Mesenchymal stem cell (in vitro differentiated cells and primary cell): ENCODE measurements around the gene RTN4IP1.

Source experiments
- DNase-seq: peaks from one replicate; pipeline ENCODE4 v3.0.0-alpha.2; 2013
- H2AFZ ChIP-seq: one replicate; pipeline ENCODE4 v1.6.1; 2013; ENCODE audit warnings: low read depth, mild to moderate bottlenecking, control low read depth, inconsistent platforms, low read length, moderate library complexity
- H2AK5ac ChIP-seq: 2 replicates; pipeline ENCODE4 v1.6.1; 2013; ENCODE audit warnings: low read length, moderate library complexity, mild to moderate bottlenecking, inconsistent platforms; ENCODE audit not compliant: severe bottlenecking
- H2BK120ac ChIP-seq: one replicate; pipeline ENCODE4 v1.6.1; 2013; ENCODE audit warnings: low read depth, mild to moderate bottlenecking, inconsistent platforms, low read length, moderate library complexity
- H2BK12ac ChIP-seq, 2 experiments: one replicate each; pipeline ENCODE4 v1.6.1; 2013; ENCODE audit warnings: inconsistent platforms in 2 of 2, low read length in 2 of 2, mild to moderate bottlenecking in 2 of 2, moderate library complexity in 2 of 2, control low read depth in 1 of 2
- H2BK15ac ChIP-seq: one replicate; pipeline ENCODE4 v1.6.1; 2013; ENCODE audit warnings: mild to moderate bottlenecking, low read depth, inconsistent platforms; ENCODE audit not compliant: poor library complexity, severe bottlenecking
- H2BK5ac ChIP-seq: 2 replicates; pipeline ENCODE4 v1.6.1; 2013; ENCODE audit warnings: low read depth, mild to moderate bottlenecking, low read length, control low read depth, inconsistent platforms; ENCODE audit not compliant: poor library complexity, severe bottlenecking
- H3K14ac ChIP-seq, 2 experiments: one replicate each; pipeline ENCODE4 v1.6.1; 2013; ENCODE audit warnings: inconsistent platforms in 2 of 2, low read length in 2 of 2, control low read depth in 1 of 2, mild to moderate bottlenecking in 1 of 2, moderate library complexity in 1 of 2
- H3K18ac ChIP-seq, 2 experiments: one replicate each; pipeline ENCODE4 v1.6.1; 2013; ENCODE audit warnings: inconsistent platforms in 2 of 2, low read length in 2 of 2, control low read depth in 1 of 2, low read depth in 1 of 2, mild to moderate bottlenecking in 1 of 2
- H3K23ac ChIP-seq, 2 experiments: one replicate each; pipeline ENCODE4 v1.6.1; 2013; ENCODE audit warnings: inconsistent platforms in 2 of 2, low read length in 2 of 2, mild to moderate bottlenecking in 2 of 2, moderate library complexity in 2 of 2, control low read depth in 1 of 2
- H3K27ac ChIP-seq: 2 replicates; pipeline ENCODE4 v1.5.1; 2013; ENCODE audit warnings: mild to moderate bottlenecking, moderate library complexity, low read length, control low read depth, inconsistent platforms; ENCODE audit not compliant: poor library complexity, severe bottlenecking
- H3K27me3 ChIP-seq, 2 experiments: 2 replicates each; pipeline versions ENCODE4 v1.6.1 to v1.7.0; 2013; ENCODE audit warnings: low read length in 2 of 2, mild to moderate bottlenecking in 2 of 2, moderate library complexity in 2 of 2, control low read depth in 1 of 2, inconsistent platforms in 1 of 2; ENCODE audit not compliant: control insufficient read depth in 1 of 2, insufficient read depth in 1 of 2
- H3K36me3 ChIP-seq, 2 experiments: 2 replicates each; pipeline versions ENCODE4 v1.6.1 to v1.7.0; 2013; ENCODE audit warnings: low read length in 2 of 2, control low read depth in 1 of 2, inconsistent platforms in 1 of 2, low read depth in 1 of 2, mild to moderate bottlenecking in 1 of 2; ENCODE audit not compliant: insufficient read depth in 2 of 2, control insufficient read depth in 1 of 2
- H3K4ac ChIP-seq, 2 experiments: one replicate each; pipeline ENCODE4 v1.6.1; 2013; ENCODE audit warnings: inconsistent platforms in 2 of 2, low read length in 2 of 2, mild to moderate bottlenecking in 2 of 2, moderate library complexity in 2 of 2, control low read depth in 1 of 2, low read depth in 1 of 2
- H3K4me1 ChIP-seq: 2 replicates; pipeline ENCODE4 v1.6.1; 2013; ENCODE audit warnings: low read depth, low read length, control low read depth; ENCODE audit not compliant: control insufficient read depth, insufficient read depth
- H3K4me2 ChIP-seq: 2 replicates; pipeline ENCODE4 v1.6.1; 2013; ENCODE audit warnings: low read length, mild to moderate bottlenecking, inconsistent platforms; ENCODE audit not compliant: poor library complexity, severe bottlenecking
- H3K4me3 ChIP-seq, 2 experiments: 2 replicates each; pipeline versions ENCODE4 v1.5.1 to v1.7.0; 2013; ENCODE audit warnings: low read length in 2 of 2, mild to moderate bottlenecking in 2 of 2, control low read depth in 1 of 2, low read depth in 1 of 2; ENCODE audit not compliant: insufficient read depth in 1 of 2
- H3K79me1 ChIP-seq: replicated peaks from 2 replicates; pipeline ENCODE4 v1.6.1; 2013; ENCODE audit warnings: mild to moderate bottlenecking, control low read depth, low read length, inconsistent platforms; ENCODE audit not compliant: poor library complexity, severe bottlenecking
- H3K9ac ChIP-seq: 2 replicates; pipeline ENCODE4 v1.7.0; 2013; ENCODE audit warnings: mild to moderate bottlenecking, low read length, moderate library complexity
- H3K9me3 ChIP-seq: 2 replicates; pipeline ENCODE4 v1.7.0; 2013; ENCODE audit warnings: mild to moderate bottlenecking, low read length; ENCODE audit not compliant: control insufficient read depth
- H4K8ac ChIP-seq: one replicate; pipeline ENCODE4 v1.6.1; 2013; ENCODE audit warnings: inconsistent platforms, mild to moderate bottlenecking, low read length, moderate library complexity
- H4K91ac ChIP-seq: one replicate; pipeline ENCODE4 v1.6.1; 2013; ENCODE audit warnings: mild to moderate bottlenecking, low read length, inconsistent platforms
- WGBS: methylation state at CpG from one replicate; pipeline ENCODE4 v1.1.7; 2013; ENCODE audit warnings: mixed read lengths; 5-methylcytosine and 5-hydroxymethylcytosine counted together

RTN4IP1 gene

DNA sequence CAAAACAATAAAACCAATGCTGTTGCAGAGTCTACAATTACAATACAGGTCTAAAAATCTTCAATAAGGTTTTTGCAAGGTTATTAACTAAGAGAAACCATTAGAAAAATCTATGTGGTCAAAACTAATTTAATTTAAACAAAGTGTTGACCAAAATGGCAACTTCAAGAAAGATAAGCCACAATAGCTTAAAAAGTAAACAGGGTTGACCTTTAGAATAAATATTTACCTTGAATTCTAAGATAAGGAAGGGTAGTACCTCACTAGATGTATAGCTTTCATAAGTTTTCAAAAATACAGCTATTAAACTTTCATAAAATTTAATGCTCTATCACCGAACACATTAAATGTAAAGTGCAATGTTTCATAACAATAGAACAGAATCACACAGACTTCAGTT lies 11.4 kb downstream of the RTN4IP1 start:
- Histone ChIP-seq H4K91ac (no peak overlapping the region), H3K27ac (no peak overlapping the region), H3K4ac (no peak overlapping the region), H3K4me1 (peaks cover 2% of the 10 kb centered on the region), H3K4me3 (no peak overlapping the region), H2BK12ac (no peak overlapping the region), H4K8ac (no peak overlapping the region), H3K27me3 (no peaks in the 10 kb centered on the region), H3K79me1 (peaks cover 4% of the 10 kb centered on the region), H2BK120ac (no peak overlapping the region), H2BK5ac (no peak overlapping the region), H3K18ac (no peak overlapping the region), H3K9ac (no peak overlapping the region), H3K14ac (no peak overlapping the region), H3K9me3 (no peaks in the 10 kb centered on the region), H2BK15ac (no peak overlapping the region), H2AFZ (no peak overlapping the region), H2AK5ac (no peak overlapping the region), H3K23ac (no peak overlapping the region), H3K36me3 (peaks cover 0 to 16% of the 10 kb centered on the region in 2 experiments), H3K4me2 (no peak overlapping the region)
- no peak for DNase-seq
- 100% methylated on average over 1 of the region's 1 CpG for WGBS

GRCh38 chr6:106617302-106617701 lies 12.0 kb downstream of the RTN4IP1 start:
- H3K36me3 ChIP-seq = peaks cover 0 to 11% of the 10 kb centered on the region in 2 experiments
- no peak overlapping the region for H3K4me2 ChIP-seq
- H2BK15ac ChIP-seq = no peak overlapping the region
- H4K8ac ChIP-seq = no peak overlapping the region
- no peaks in the 10 kb centered on the region for H3K9me3 ChIP-seq
- H4K91ac ChIP-seq = no peak overlapping the region
- no peak overlapping the region for H3K27ac ChIP-seq
- H2BK5ac ChIP-seq = no peak overlapping the region
- no peaks in the 10 kb centered on the region for H3K4me1 ChIP-seq
- no peak overlapping the region for H3K9ac ChIP-seq
- H2AK5ac ChIP-seq = no peak overlapping the region
- no peak overlapping the region for H2AFZ ChIP-seq
- H3K4ac ChIP-seq = no peak overlapping the region
- no peak overlapping the region for H3K14ac ChIP-seq
- no peak overlapping the region for H3K23ac ChIP-seq
- no peak overlapping the region for H3K18ac ChIP-seq
- no peak for DNase-seq
- H2BK12ac ChIP-seq = no peak overlapping the region
- peaks cover 4% of the 10 kb centered on the region for H3K79me1 ChIP-seq
- no peak overlapping the region for H3K4me3 ChIP-seq
- no peak overlapping the region for H2BK120ac ChIP-seq
- no peaks in the 10 kb centered on the region for H3K27me3 ChIP-seq

GRCh38 chr6:106614592-106615257 lies 14.6 kb downstream of the RTN4IP1 start:
- no peak overlapping the region for H2BK15ac ChIP-seq
- no peak overlapping the region for H3K4me3 ChIP-seq
- H3K9me3 ChIP-seq = no peaks in the 10 kb centered on the region
- H3K27me3 ChIP-seq = no peaks in the 10 kb centered on the region
- H2AK5ac ChIP-seq = no peak overlapping the region
- H2AFZ ChIP-seq = no peak overlapping the region
- no peak overlapping the region for H3K23ac ChIP-seq
- peaks cover 0 to 7% of the 10 kb centered on the region in 2 experiments for H3K36me3 ChIP-seq
- no peak overlapping the region for H3K4ac ChIP-seq
- H3K18ac ChIP-seq = no peak overlapping the region
- H3K9ac ChIP-seq = no peak overlapping the region
- peaks cover 3% of the 10 kb centered on the region for H3K79me1 ChIP-seq
- no peak overlapping the region for H3K4me2 ChIP-seq
- DNase-seq = no peak
- H3K27ac ChIP-seq = no peak overlapping the region
- H3K4me1 ChIP-seq = no peaks in the 10 kb centered on the region
- H3K14ac ChIP-seq = no peak overlapping the region
- H2BK12ac ChIP-seq = no peak overlapping the region
- no peak overlapping the region for H2BK120ac ChIP-seq
- H4K91ac ChIP-seq = no peak overlapping the region
- no peak overlapping the region for H2BK5ac ChIP-seq
- no peak overlapping the region for H4K8ac ChIP-seq
- 77% methylated on average over 3 of the region's 3 CpGs for WGBS

GRCh38 chr6:106614166-106614565 lies 15.1 kb downstream of the RTN4IP1 start:
- Histone ChIP-seq H2BK5ac (no peak overlapping the region), H3K4me1 (no peaks in the 10 kb centered on the region), H3K27me3 (no peaks in the 10 kb centered on the region), H3K9ac (no peak overlapping the region), H3K4me3 (no peak overlapping the region), H2BK15ac (no peak overlapping the region), H3K79me1 (peaks cover 3% of the 10 kb centered on the region), H3K27ac (no peak overlapping the region), H2BK120ac (no peak overlapping the region), H3K36me3 (peaks cover 0 to 7% of the 10 kb centered on the region in 2 experiments), H2AK5ac (no peak overlapping the region), H3K9me3 (no peaks in the 10 kb centered on the region), H2AFZ (no peak overlapping the region), H3K4ac (no peak overlapping the region), H3K18ac (no peak overlapping the region), H3K4me2 (no peak overlapping the region), H4K8ac (no peak overlapping the region), H3K23ac (no peak overlapping the region), H2BK12ac (no peak overlapping the region), H3K14ac (no peak overlapping the region), H4K91ac (no peak overlapping the region)
- 90% methylated on average over 1 of the region's 1 CpG for WGBS
- DNase-seq = no peak
